HG02973 (cell line): Measurements from ENCODE around the gene SPACA7.
"Not testable (repeated sequence)": the region's sequence is repeated elsewhere in the genome, so short reads cannot be mapped to it uniquely, and the experiment has no call there.

Experiments used
- ATAC-seq: cut with Tn5 transposase; IDR thresholded peaks from one replicate; pipeline ENCODE4 v1.9.1; 2021; ENCODE audit warnings: moderate library complexity; ENCODE audit not compliant: unreplicated experiment

Gene SPACA7

DNA sequence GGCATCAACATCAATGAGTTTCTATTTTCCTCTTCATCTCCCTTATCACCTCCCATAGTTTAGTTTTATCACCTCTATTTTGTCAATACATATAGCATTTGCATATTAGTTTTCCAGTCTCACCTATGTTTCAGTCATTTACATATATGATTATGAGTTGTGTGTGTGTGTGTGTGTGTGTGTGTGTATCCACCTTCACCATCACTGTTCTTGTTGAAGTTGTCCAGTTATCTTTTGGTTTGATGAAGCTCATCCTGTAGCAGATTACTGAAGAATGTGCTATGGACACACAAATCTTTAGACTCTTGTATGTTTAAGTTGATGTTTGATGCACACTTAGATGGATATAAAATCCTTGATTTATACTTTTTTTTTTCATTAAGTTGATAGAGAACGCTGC is 40.5 kb downstream of the SPACA7 start:
- ATAC-seq: no peak

GRCh38 chr13:112417079-112417478 is 40.9 kb downstream of the SPACA7 start:
- ATAC-seq: no peak

- no peak for ATAC-seq
These were observed 47.9 kb downstream of the SPACA7 start for GRCh38 chr13:112424098-112424497.

- no peak for ATAC-seq
These were observed 52.5 kb downstream of the SPACA7 start for GRCh38 chr13:112428704-112429103.

DNA sequence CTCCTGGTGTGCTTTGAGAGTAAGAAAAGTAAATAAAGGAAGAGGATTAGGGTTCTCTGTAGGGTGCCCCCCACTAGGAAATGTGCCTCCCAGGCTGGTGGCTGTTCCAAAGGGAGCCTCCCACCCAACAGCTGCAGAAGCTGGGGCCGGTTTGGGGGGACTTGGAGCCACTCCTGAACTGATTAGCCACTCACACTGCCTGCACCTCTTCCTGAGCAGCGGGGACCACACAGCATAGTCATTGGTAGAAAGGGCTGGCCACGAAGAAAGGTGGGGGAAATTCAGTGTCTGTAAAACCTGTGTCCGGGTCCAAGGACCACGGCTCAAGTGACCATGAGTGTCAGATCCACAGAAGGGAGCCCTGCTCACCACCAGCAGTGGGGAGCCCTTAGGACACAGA is 55.6 kb downstream of the SPACA7 start:
- no peak for ATAC-seq

- not testable (repeated sequence) for ATAC-seq
These were observed 56.6 kb downstream of the SPACA7 start for GRCh38 chr13:112432734-112433133.

DNA sequence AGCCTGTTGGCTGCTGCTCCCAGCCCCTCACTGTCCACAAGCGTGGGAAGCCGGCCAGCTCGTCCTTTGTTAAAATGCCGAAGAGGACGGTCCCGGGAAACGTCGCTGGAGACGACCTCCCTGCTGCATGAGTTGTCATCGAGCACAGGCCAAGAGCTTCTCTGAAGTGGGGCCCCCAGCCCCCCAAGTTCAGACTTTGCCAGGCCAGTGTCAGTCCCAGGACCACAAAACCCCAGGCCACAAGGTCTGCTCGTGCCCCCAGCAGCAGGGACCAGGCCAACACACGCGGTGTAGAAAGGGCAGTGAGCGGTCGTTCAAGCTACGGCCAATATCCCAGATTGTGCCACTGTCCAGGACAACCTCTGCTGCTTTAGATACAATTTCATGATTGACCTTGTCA is 57.4 kb downstream of the SPACA7 start:
- ATAC-seq: not testable (repeated sequence)

DNA sequence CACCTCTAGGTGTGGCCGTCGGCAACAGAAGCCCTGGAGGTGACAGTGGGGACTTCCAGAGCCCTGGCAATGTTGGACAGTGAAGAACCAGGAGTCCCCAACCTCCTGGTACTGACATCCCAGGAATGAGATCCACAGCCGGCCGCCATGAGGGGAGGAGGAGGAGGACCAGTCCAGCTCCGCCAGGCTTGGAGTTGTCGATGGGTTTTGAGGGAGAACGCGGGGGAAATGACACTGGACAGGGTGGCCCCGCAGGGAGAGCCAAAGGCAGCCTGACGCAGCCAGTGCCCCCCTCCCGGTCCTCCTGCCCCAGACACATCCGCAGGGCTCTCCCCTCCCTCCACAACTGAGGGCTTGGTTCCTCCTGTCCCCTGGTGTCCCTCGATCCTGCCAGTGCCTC is 57.9 kb downstream of the SPACA7 start:
- ATAC-seq: no peak

- no peak for ATAC-seq
These were observed 58.9 kb downstream of the SPACA7 start for GRCh38 chr13:112434937-112435523.

DNA sequence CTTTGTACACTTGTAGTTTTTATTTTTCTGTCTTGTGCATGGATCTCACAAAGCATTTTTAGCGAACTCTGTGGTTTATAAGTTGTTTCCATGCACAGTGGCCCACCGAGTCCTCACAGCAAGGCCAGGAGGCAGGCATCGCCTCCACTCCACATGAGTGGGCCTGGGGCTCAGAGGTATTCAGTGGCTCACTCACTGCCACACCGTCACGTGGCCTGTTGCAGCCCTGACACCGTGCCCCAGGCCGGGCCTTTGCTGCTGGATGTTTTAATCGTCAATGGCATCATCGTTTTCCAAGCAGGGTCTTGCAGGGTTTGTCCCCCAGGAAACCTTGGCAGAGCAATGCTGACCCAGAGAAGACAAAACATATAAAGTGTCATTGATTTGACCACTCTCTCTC is 59.8 kb downstream of the SPACA7 start:
- no peak for ATAC-seq

GRCh38 chr13:112438094-112438493 is 61.9 kb downstream of the SPACA7 start:
- no peak for ATAC-seq

DNA sequence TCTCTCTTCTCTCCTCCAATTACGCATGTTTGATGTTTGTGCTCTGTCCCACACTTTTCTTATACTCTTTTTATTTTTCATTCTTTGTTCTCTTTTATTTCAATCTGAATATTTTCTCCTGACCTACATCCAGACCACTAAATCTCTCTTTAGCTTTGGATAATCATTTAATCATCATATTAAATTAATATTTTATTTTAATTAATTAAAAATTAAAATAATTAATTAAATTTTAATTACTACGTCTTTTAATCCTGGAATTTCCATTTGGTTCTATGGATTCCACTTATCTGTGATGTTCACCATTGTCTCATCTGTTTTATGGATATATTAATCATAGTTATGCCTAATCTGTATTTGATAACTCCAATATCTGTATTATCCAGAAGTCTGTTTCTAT is 62.4 kb downstream of the SPACA7 start:
- no peak for ATAC-seq

DNA sequence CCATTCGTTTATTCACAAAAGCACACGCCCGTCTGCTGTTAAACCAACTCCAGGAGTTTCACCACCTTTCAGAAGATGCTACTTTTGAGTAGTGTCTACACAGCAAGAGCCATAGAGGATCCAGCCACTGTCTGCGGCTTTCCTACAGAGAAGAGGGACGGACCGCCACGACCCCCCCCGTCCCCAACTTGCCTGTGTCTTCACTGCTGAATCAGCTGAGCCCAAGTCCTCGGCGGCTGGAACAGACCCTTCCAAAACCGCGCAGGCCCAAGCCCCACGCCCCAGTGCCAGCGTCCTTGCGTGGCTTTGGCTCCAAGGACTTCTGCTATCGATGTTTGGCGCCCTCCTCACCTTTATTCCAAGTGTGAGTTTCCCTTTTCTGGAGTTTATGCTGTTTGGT is 65.1 kb downstream of the SPACA7 start:
- ATAC-seq: no peak

GRCh38 chr13:112441779-112442310 is 65.7 kb downstream of the SPACA7 start:
- no peak for ATAC-seq

DNA sequence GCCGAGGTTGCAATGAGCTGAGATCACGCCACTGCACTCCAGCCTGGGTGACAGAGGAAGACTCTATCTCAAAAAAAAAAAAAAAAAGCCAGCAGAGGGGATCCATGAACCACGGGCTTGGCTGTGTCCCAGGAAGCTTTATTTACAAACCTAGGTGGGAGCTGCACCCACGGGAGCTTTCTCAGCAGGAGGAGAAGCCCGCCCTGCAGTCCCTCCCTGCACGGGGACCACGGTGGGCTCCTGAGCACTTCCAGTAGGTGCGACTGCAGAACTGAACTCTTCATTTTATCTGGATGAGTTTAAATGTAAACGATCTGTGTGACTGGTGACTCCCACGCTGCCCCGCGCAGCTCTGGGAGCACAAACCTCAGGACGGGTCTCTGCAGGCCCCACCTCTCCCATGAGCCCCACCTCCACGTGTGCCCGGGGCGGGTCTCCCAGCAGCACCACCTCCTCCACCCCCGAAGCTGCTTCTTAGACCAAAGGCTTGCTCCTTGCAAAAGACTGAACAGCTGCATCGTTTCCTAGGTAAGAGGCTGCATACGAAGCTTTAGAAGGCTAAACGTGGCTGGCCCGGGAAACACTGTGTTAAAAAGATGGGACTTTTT is 66.4 kb downstream of the SPACA7 start:
- ATAC-seq: no peak

DNA sequence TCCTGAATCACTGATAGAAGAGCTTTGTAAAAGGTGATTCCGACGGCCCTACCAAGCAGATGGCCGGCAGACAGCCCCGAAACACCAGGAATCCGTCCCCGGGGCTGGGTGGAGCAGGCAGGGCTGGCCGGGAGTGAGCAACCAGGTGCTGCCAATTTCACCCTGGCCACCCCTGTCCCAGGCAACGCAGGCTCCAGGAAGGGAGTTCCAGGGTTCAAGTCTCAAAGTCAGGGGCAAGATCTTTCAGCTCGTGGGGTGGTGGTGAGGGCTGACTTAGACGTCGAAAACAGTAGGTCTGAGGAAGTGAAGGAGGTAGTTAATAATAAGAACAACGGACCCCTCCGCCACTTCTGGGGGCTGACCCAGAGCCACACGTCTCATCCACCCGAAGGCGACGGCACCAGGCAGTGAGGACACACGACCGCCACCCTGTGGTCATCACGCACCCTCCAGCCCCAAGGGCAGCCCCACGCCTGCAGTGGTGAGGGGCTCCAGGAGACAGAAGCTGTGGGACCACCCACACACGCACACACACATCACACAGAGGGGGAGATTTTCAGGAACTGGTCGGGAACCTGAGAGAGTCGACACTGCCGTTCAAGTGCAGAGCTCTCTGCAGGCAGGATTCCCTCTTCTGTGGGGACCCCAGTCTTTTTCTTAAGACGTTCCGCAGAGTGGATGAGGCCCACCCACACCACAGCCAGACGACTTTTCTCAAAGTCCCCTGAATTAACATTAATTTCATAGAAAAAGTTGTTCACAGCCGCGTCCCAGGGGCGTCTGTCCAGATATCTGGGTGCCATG is 67.2 kb downstream of the SPACA7 start:
- ATAC-seq: no peak

DNA sequence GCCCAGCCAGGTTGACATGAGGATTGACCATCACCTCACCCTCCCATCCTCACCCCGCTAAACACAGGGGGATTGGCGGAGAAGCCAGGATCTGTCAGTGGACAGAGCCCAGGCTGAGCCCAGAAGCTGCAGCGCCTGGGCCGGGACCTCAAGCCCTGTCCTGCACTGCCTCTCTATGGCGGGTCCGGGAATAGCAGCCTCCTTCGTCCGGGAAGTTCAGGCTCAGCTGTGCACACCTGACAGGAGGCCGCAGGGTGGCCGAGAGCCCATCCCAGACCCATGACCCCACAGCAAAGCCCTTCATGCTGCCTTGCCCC is 67.8 kb downstream of the SPACA7 start:
- peak; percentile 58 for ATAC-seq

- no peak for ATAC-seq
These were observed 68.6 kb downstream of the SPACA7 start for GRCh38 chr13:112444416-112445399.

DNA sequence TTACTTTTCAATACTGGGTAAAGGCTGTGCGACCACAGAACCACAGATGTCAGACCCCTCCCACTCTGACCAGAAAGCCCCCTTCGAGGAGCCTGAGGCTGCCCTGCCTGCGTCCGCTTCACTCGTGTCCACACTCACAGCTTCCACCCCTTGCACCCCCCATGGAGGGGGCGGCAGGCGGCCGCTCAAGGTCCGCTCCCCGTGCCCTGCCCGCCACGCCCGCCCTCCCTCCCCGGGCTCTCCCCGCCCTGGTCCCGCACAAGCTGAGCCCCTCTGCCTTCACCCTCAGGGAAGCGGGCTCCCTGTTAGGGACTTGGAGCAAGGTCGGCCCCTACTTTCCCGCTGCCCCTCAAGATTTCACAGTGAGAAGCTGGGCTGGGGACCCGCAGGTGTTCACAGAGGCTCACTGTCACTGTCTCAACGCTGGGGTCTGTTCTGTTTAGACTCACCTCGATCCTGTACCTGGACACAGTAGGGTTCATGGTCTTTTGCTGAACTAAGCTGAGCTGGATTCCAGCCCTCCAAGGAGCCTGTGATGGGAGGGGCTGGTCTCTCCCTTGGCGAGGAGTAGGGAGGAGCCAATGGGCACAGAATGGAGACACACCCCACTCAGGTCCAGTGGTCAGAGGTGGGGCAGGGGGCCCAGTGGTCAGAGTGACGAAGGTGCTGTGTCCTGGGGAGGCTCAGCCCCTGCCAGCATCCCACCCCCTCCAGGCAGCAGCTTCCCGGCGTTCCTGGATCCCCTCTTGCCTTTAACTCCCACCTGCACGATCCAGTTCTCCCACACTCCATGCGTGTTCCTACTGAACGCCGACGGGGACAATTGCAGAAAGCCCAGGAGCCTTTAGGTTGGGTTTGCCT is 69.5 kb downstream of the SPACA7 start:
- no peak for ATAC-seq

- no peak for ATAC-seq
These were observed 70.2 kb downstream of the SPACA7 start for GRCh38 chr13:112446347-112446861.
